ENCODE measurements around the gene SPEF2.

DNA sequence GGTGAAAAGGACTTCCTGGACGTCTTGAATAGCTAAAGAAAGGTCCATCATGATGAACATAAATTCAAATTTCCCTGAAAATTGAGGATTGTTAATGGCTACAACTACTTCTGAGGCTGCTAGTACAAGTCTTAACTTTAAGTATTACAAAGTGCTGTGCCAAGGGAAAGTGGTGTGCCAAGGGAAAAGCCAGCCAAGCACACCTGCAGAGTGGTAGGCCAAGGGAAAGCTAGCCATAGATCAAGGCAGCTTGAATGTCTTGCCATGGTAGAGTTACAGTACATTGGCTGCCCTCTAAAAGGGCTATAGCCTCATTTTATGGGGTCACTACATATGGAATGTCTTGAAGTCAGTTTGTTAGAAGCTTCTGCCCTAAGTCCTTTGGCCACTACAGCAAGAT lies 64.2 kb downstream of the SPEF2 start:
- TF ChIP-seq, protein P1, sequence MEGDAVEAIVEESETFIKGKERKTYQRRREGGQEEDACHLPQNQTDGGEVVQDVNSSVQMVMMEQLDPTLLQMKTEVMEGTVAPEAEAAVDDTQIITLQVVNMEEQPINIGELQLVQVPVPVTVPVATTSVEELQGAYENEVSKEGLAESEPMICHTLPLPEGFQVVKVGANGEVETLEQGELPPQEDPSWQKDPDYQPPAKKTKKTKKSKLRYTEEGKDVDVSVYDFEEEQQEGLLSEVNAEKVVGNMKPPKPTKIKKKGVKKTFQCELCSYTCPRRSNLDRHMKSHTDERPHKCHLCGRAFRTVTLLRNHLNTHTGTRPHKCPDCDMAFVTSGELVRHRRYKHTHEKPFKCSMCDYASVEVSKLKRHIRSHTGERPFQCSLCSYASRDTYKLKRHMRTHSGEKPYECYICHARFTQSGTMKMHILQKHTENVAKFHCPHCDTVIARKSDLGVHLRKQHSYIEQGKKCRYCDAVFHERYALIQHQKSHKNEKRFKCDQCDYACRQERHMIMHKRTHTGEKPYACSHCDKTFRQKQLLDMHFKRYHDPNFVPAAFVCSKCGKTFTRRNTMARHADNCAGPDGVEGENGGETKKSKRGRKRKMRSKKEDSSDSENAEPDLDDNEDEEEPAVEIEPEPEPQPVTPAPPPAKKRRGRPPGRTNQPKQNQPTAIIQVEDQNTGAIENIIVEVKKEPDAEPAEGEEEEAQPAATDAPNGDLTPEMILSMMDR (IDR thresholded peaks at IDR 0.05; ENCODE audit: low read length), result no peak
- no peak for TF ChIP-seq EZH2 (IDR thresholded peaks at IDR 0.05; ENCODE audit: borderline replicate concordance, low read length)
